Esophagus muscularis mucosa (tissue), 4 donors: ENCODE measurements around the gene AIM2.

Source experiments
- CTCF ChIP-seq, 3 experiments: fragments of 200-600 bp in 2 of 3; fragments of 450-650 bp in 1 of 3; sonication (generic) in 2 of 3; IDR thresholded peaks; one replicate each; pipeline ENCODE4 v1.5.1; 2017 to 2019; ENCODE audit warnings: antibody characterized with exemption in 3 of 3, mild to moderate bottlenecking in 2 of 3, moderate library complexity in 1 of 3
- EP300 ChIP-seq: sonication (generic); formaldehyde crosslinking; IDR thresholded peaks from one replicate; pipeline ENCODE4 v1.6.1; 2017; ENCODE audit warnings: antibody characterized with exemption
- POLR2A ChIP-seq: fragments of 450-650 bp; IDR thresholded peaks from one replicate; pipeline ENCODE4 v1.6.1; 2017; ENCODE audit warnings: antibody characterized with exemption, moderate library complexity, mild to moderate bottlenecking, low read depth
- POLR2AphosphoS5 ChIP-seq, 2 donors: sonication (generic); formaldehyde crosslinking; IDR thresholded peaks; one replicate each; pipeline ENCODE4 v1.6.1; 2017; ENCODE audit warnings: antibody characterized with exemption in 2 of 2

GRCh38 chr1:159090286-159091179 is 14.0 kb upstream of the AIM2 start:
- TF ChIP-seq CTCF (IDR thresholded peaks at IDR 0.05) (no peak), EP300 (no peak), POLR2AphosphoS5 (IDR thresholded peaks at IDR 0.05) (no peak), POLR2A (no peak)
